Left lung (tissue), 10 donors: ENCODE data around the gene TMTC2. TPM values are rescaled to one million over a fixed set of nuclear protein-coding genes. Genes with fewer than 3 reads are reported as not detected.

Experiments
- ATAC-seq: fragments of 200-7000 bp; cut with Tn5 transposase; one replicate; pipeline ENCODE4 v1.9.1; 2020; ENCODE audit warnings: moderate library complexity
- DNase-seq, 4 donors: peaks; one replicate each; pipeline ENCODE4 v3.0.0-alpha.2; 2013 to 2020
- H3K27ac ChIP-seq, 2 donors: fragments of 200-600 bp; sonication (generic) in 1 of 2; one replicate each; pipeline versions ENCODE4 v1.5.0 to v1.8.0; 2020 to 2021
- H3K27me3 ChIP-seq, 2 donors: fragments of 200-600 bp; sonication (generic) in 1 of 2; one replicate each; pipeline versions ENCODE4 v1.5.0 to v1.8.0; 2020 to 2021
- H3K36me3 ChIP-seq, 2 donors: fragments of 200-600 bp; sonication (generic) in 1 of 2; one replicate each; pipeline versions ENCODE4 v1.5.0 to v1.8.0; 2020 to 2021
- H3K4me1 ChIP-seq, 2 donors: fragments of 200-600 bp; one replicate each; pipeline ENCODE4 v1.8.0; 2021
- H3K4me3 ChIP-seq, 2 donors: fragments of 200-600 bp; sonication (generic) in 1 of 2; one replicate each; pipeline versions ENCODE4 v1.5.0 to v1.8.0; 2020 to 2021; ENCODE audit warnings: mild to moderate bottlenecking in 1 of 2
- H3K9me3 ChIP-seq, 2 donors: fragments of 200-600 bp; sonication (generic) in 1 of 2; one replicate each; pipeline versions ENCODE4 v1.5.0 to v1.8.0; 2020 to 2021
- CTCF ChIP-seq, 2 donors: fragments of 200-600 bp; sonication (generic) in 1 of 2; IDR thresholded peaks; one replicate each; pipeline versions ENCODE4 v1.5.0 to v1.8.0; 2021; ENCODE audit warnings: antibody characterized with exemption in 2 of 2
- intact Hi-C, 2 donors: fragments of 100-400 bp; cut with DNase I; formaldehyde crosslinking; loops; one replicate each; pipeline versions ENCODE4 v1.11.2 to v1.14.2; 2022
- polyA plus RNA-seq, 6 donors: library from polyadenylated mRNA; unstranded; fragments of 120-200 nt; gene quantifications; one replicate each; pipeline ENCODE4 v1.2.1, GENCODE V29; 2013; ENCODE audit not compliant: insufficient read length in 6 of 6
- total RNA-seq, 2 donors: library from RNA; stranded (reverse); fragmentation: NEBNext Ultra II Directional; extraction: Animal tissue kit (Norgen Biotek cat#: 25700); gene quantifications; one replicate each; pipeline ENCODE4 v1.2.1, GENCODE V29; 2021
- donor health status: DM: no; HTN: yes; CAD: no.
- donor health status: DM: no; HTN: no; CAD: no.

Gene TMTC2
- total and polyA plus RNA-seq, 8 donors: 17.2 to 46.1 (median 39.3) TPM

DNA sequence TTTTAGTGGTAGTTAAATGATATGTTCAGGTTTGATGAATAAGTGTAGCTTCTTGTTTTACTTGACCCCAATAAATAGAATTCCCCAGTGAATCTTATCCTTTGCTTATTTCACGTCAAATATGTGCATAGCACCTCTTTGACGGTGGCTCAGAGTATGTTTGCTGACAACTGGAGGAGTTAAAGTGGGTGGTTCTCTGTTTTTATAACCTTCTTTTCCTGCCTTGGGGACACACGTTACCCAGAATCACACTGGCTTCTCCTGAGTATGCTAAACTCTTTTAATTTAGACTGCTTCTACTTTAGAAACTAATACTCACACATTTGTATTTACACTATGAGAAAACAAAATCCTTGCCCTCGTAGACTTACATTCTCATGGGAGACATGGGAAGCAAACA, 62.3 kb downstream of the TMTC2 start:
- Histone ChIP-seq H3K27me3 (no peaks in the 10 kb centered on the region), H3K36me3 (no peaks in the 10 kb centered on the region), H3K4me3 (no peak overlapping the region), H3K4me1 (peaks cover 9 to 19% of the 10 kb centered on the region in 2 donors), H3K27ac (no peak overlapping the region), H3K9me3 (no peaks in the 10 kb centered on the region)
- no peak for TF ChIP-seq CTCF (IDR thresholded peaks at IDR 0.05)
- ATAC-seq (no peak), DNase-seq (no peak)
- intact Hi-C loops: no loop called here

GRCh38 chr12:82754856-82755255, 68.2 kb downstream of the TMTC2 start:
- H3K4me1 ChIP-seq: peaks cover 0 to 5% of the 10 kb centered on the region in 2 donors
- no peak overlapping the region for H3K27ac ChIP-seq
- no peak for DNase-seq
- no peaks in the 10 kb centered on the region for H3K27me3 ChIP-seq
- intact Hi-C loops: no loop called here
- peak; percentile 40 for ATAC-seq
- no peaks in the 10 kb centered on the region for H3K9me3 ChIP-seq
- no peak overlapping the region for H3K4me3 ChIP-seq
- TF ChIP-seq CTCF (IDR thresholded peaks at IDR 0.05): no peak
- no peaks in the 10 kb centered on the region for H3K36me3 ChIP-seq

- H3K36me3 ChIP-seq: no peaks in the 10 kb centered on the region
- ATAC-seq: no peak
- H3K9me3 ChIP-seq: no peaks in the 10 kb centered on the region
- no peaks in the 10 kb centered on the region for H3K27me3 ChIP-seq
- TF ChIP-seq CTCF (IDR thresholded peaks at IDR 0.05): no peak
- intact Hi-C loops: no loop called here
- H3K4me3 ChIP-seq: no peak overlapping the region
- peaks cover 0 to 5% of the 10 kb centered on the region in 2 donors for H3K4me1 ChIP-seq
- no peak for DNase-seq
- H3K27ac ChIP-seq: no peak overlapping the region
These were observed 69.6 kb downstream of the TMTC2 start for GRCh38 chr12:82756303-82756702.

- H3K4me3 ChIP-seq: no peak overlapping the region
- H3K4me1 ChIP-seq: peaks cover 0 to 5% of the 10 kb centered on the region in 2 donors
- intact Hi-C loops: no loop called here
- H3K9me3 ChIP-seq: no peaks in the 10 kb centered on the region
- H3K36me3 ChIP-seq: no peaks in the 10 kb centered on the region
- TF ChIP-seq CTCF (IDR thresholded peaks at IDR 0.05): no peak
- ATAC-seq: peak; percentile 60
- H3K27me3 ChIP-seq: no peaks in the 10 kb centered on the region
- no peak overlapping the region for H3K27ac ChIP-seq
- no peak for DNase-seq
These were observed 70.4 kb downstream of the TMTC2 start for GRCh38 chr12:82757059-82757458.

DNA sequence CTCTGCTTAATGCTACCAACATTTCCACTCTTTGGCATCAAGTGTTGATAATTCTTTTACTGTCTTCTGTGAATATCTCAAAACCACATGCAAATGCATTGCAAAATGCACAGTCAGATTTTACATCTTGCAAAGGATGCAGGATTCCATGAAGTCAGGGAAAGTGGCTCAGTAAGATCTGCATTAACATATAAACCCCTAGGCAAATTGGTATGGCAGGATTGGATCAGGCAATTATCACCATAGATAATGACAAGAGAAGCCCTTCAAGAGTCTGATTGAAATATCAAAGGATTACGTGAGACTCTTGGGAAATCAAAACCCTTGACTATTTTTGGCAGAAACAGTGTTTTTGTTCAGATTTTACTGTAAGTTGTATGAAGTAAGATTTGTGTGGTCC, 71.0 kb downstream of the TMTC2 start:
- Histone ChIP-seq H3K27me3 (no peaks in the 10 kb centered on the region), H3K4me1 (peaks cover 0 to 5% of the 10 kb centered on the region in 2 donors), H3K4me3 (no peak overlapping the region), H3K9me3 (no peaks in the 10 kb centered on the region), H3K36me3 (no peaks in the 10 kb centered on the region), H3K27ac (no peak overlapping the region)
- DNase-seq (no peak), ATAC-seq (no peak)
- no peak for TF ChIP-seq CTCF (IDR thresholded peaks at IDR 0.05)
- intact Hi-C loops: no loop called here
